ENCODE results near the gene PLOD1. TPM values are rescaled to one million over a fixed set of nuclear protein-coding genes. Genes with fewer than 3 reads are reported as not detected.

PLOD1 gene
- polyA plus RNA-seq, 3 donors from 2014 or later = 36.2 to 81.9 (median 73.8) TPM

- H3K4me1 Mint-ChIP-seq = peaks cover 4 to 5% of the 10 kb centered on the region in 2 donors
- H3K27me3 Mint-ChIP-seq (ENCODE audit: low read depth in 3 of 3) = peaks cover 3 to 8% (median 5%) of the 10 kb centered on the region in 3 donors
- H3K4me3 Mint-ChIP-seq = no peak overlapping the region
- H3K9me3 Mint-ChIP-seq = no peaks in the 10 kb centered on the region
- DNase-seq = no peak
- peak overlapping the region in 2 of 6 donors; percentile 24 to 72 for H3K27ac Mint-ChIP-seq
- peaks cover 0 to 22% (median 6%) of the 10 kb centered on the region in 3 donors for H3K36me3 Mint-ChIP-seq
Measured at GRCh38 chr1:12014141-12014991, 79.8 kb downstream of the PLOD1 start.

GRCh38 chr1:12015001-12015491 lies 80.5 kb downstream of the PLOD1 start:
- DNase-seq = no peak
- Mint-ChIP-seq H3K27ac (no peak overlapping the region), H3K9me3 (no peaks in the 10 kb centered on the region), H3K4me3 (no peak overlapping the region), H3K36me3 (peaks cover 0 to 17% (median 6%) of the 10 kb centered on the region in 3 donors), H3K4me1 (peaks cover 8 to 9% of the 10 kb centered on the region in 2 donors), H3K27me3 (ENCODE audit: low read depth in 3 of 3) (peaks cover 3 to 8% (median 7%) of the 10 kb centered on the region in 3 donors)

- Mint-ChIP-seq H3K4me1 (peaks cover 11 to 13% of the 10 kb centered on the region in 2 donors), H3K9me3 (no peaks in the 10 kb centered on the region), H3K36me3 (peaks cover 0 to 17% (median 6%) of the 10 kb centered on the region in 3 donors), H3K27me3 (ENCODE audit: low read depth in 3 of 3) (peaks cover 3 to 8% (median 7%) of the 10 kb centered on the region in 3 donors), H3K4me3 (no peak overlapping the region), H3K27ac (no peak overlapping the region)
- DNase-seq = no peak
Measured at GRCh38 chr1:12015499-12015898, 81.0 kb downstream of the PLOD1 start.

GRCh38 chr1:12016182-12016581 lies 81.7 kb downstream of the PLOD1 start:
- no peak for DNase-seq
- Mint-ChIP-seq H3K4me1 (peaks cover 11 to 13% of the 10 kb centered on the region in 2 donors), H3K4me3 (no peak overlapping the region), H3K27ac (no peak overlapping the region), H3K9me3 (no peaks in the 10 kb centered on the region), H3K36me3 (peaks cover 0 to 14% (median 6%) of the 10 kb centered on the region in 3 donors), H3K27me3 (ENCODE audit: low read depth in 3 of 3) (peaks cover 3 to 8% (median 7%) of the 10 kb centered on the region in 3 donors)

GRCh38 chr1:12019858-12020509 lies 85.5 kb downstream of the PLOD1 start:
- DNase-seq = no peak
- H3K9me3 Mint-ChIP-seq = no peaks in the 10 kb centered on the region
- peaks cover 13% of the 10 kb centered on the region in 2 donors for H3K4me1 Mint-ChIP-seq
- H3K27ac Mint-ChIP-seq = peak overlapping the region in 5 of 6 donors; percentile 18 to 79 (median 53)
- H3K36me3 Mint-ChIP-seq = peaks cover 0 to 11% (median 6%) of the 10 kb centered on the region in 3 donors
- peaks cover 3 to 7% (median 7%) of the 10 kb centered on the region in 3 donors for H3K27me3 Mint-ChIP-seq (ENCODE audit: low read depth in 3 of 3)
- peak overlapping the region; percentile 84 to 90 (median 88) for H3K4me3 Mint-ChIP-seq

GRCh38 chr1:12021616-12022015 lies 87.1 kb downstream of the PLOD1 start:
- peaks cover 13% of the 10 kb centered on the region in 2 donors for H3K4me1 Mint-ChIP-seq

GRCh38 chr1:12022036-12022435 lies 87.5 kb downstream of the PLOD1 start:
- Mint-ChIP-seq H3K27ac (no peak overlapping the region), H3K4me3 (no peak overlapping the region), H3K4me1 (peaks cover 13% of the 10 kb centered on the region in 2 donors), H3K27me3 (ENCODE audit: low read depth in 3 of 3) (peaks cover 3 to 7% (median 7%) of the 10 kb centered on the region in 3 donors), H3K9me3 (no peaks in the 10 kb centered on the region), H3K36me3 (peaks cover 9 to 24% (median 10%) of the 10 kb centered on the region in 3 donors)
- DNase-seq = no peak

More at GRCh38 chr1:12021616-12022015, 87.1 kb downstream of the PLOD1 start:
- H3K4me3 Mint-ChIP-seq = peak overlapping the region in 1 of 5 donors; percentile 12
- H3K27ac Mint-ChIP-seq = no peak overlapping the region
- H3K9me3 Mint-ChIP-seq = no peaks in the 10 kb centered on the region
- no peak for DNase-seq
- H3K27me3 Mint-ChIP-seq (ENCODE audit: low read depth in 3 of 3) = peaks cover 3 to 7% (median 7%) of the 10 kb centered on the region in 3 donors
- peaks cover 8 to 20% (median 8%) of the 10 kb centered on the region in 3 donors for H3K36me3 Mint-ChIP-seq

Other genes starting within 250 kb of the PLOD1 start
- gene DRAXIN, start 243.0 kb upstream of the PLOD1 start, polyA plus RNA-seq = under 1 TPM; 0.29 to 0.94 (median 0.58) TPM
- 100 to 1,000 TPM; 319 to 591 (median 324) TPM for gene AGTRAP, start 198.6 kb upstream of the PLOD1 start, polyA plus RNA-seq
- 1 to 10 TPM in 1 of 3 donors, not detected in 2; 3.0 TPM for gene C1orf167, start 172.5 kb upstream of the PLOD1 start, polyA plus RNA-seq
- 10 to 100 TPM in 1 of 3 donors, 1 to 10 TPM in 2; 5.0 to 15.2 (median 7.6) TPM for gene MTHFR, start 128.8 kb upstream of the PLOD1 start, polyA plus RNA-seq
- gene CLCN6, start 128.5 kb upstream of the PLOD1 start, polyA plus RNA-seq = 1 to 10 TPM; 1.1 to 3.6 (median 1.5) TPM
- not detected for gene NPPA, start 86.9 kb upstream of the PLOD1 start, polyA plus RNA-seq
- gene NPPB, start 75.8 kb upstream of the PLOD1 start, polyA plus RNA-seq = not detected
- gene KIAA2013, start 8.3 kb upstream of the PLOD1 start, polyA plus RNA-seq = 10 to 100 TPM; 47.4 to 78.3 (median 52.0) TPM
- 10 to 100 TPM; 34.9 to 55.9 (median 37.7) TPM for gene MFN2, start 45.7 kb downstream of the PLOD1 start, polyA plus RNA-seq
- 10 to 100 TPM; 29.0 to 34.4 (median 32.4) TPM for gene MIIP, start 84.8 kb downstream of the PLOD1 start, polyA plus RNA-seq
- under 1 TPM in 1 of 3 donors, not detected in 2; 0.09 TPM for gene TNFRSF8, start 128.6 kb downstream of the PLOD1 start, polyA plus RNA-seq
- gene TNFRSF1B, start 232.3 kb downstream of the PLOD1 start, polyA plus RNA-seq = 100 to 1,000 TPM; 162 to 269 (median 165) TPM

Data from immature natural killer cell (primary cell).